HG03575 (cell line): ENCODE results near the gene NFATC2IP.
"Not testable (repeated sequence)": the region's sequence is repeated elsewhere in the genome, so short reads cannot be mapped to it uniquely, and the experiment has no call there.

Source experiments
- ATAC-seq: cut with Tn5 transposase; IDR thresholded peaks from one replicate; pipeline ENCODE4 v1.9.1; 2021; ENCODE audit not compliant: unreplicated experiment, insufficient number of reproducible peaks, low FRiP score; ENCODE audit errors: extremely low read depth

NFATC2IP gene

GRCh38 chr16:28924762-28925385 is 25.9 kb upstream of the NFATC2IP start, which contains the start of gene RABEP2:
RABEP2 (minus strand) TSS chr16:28925238; CDS start chr16:28925163, 75 bp downstream.
- ATAC-seq = no peak

- ATAC-seq = no peak
Measured at GRCh38 chr16:28925386-28926228, 25.1 kb upstream of the NFATC2IP start.

- not testable (repeated sequence) for ATAC-seq
Measured at GRCh38 chr16:28926284-28926683, 24.5 kb upstream of the NFATC2IP start.

GRCh38 chr16:28927815-28928214 is 22.9 kb upstream of the NFATC2IP start:
- no peak for ATAC-seq

- no peak for ATAC-seq
Measured at GRCh38 chr16:28930203-28930602, 20.5 kb upstream of the NFATC2IP start.

GRCh38 chr16:28930652-28931051 is 20.1 kb upstream of the NFATC2IP start:
- ATAC-seq = no peak

- no peak for ATAC-seq
Measured at GRCh38 chr16:28931801-28932225, 18.9 kb upstream of the NFATC2IP start, which contains the start of gene CD19. CD19 (plus strand) TSS chr16:28931971; CDS start chr16:28932001, 30 bp downstream.

GRCh38 chr16:28932339-28933141 is 18.2 kb upstream of the NFATC2IP start:
- ATAC-seq = no peak

- no peak for ATAC-seq
Measured at GRCh38 chr16:28933171-28933570, 17.6 kb upstream of the NFATC2IP start.

GRCh38 chr16:28935346-28935745 is 15.4 kb upstream of the NFATC2IP start:
- ATAC-seq = no peak

GRCh38 chr16:28935924-28936783 is 14.6 kb upstream of the NFATC2IP start:
- ATAC-seq = no peak

- ATAC-seq = no peak
Measured at GRCh38 chr16:28936784-28937155, 14.0 kb upstream of the NFATC2IP start.

GRCh38 chr16:28937222-28937876 is 13.4 kb upstream of the NFATC2IP start:
- ATAC-seq = no peak

- no peak for ATAC-seq
Measured at GRCh38 chr16:28938721-28939120, 12.0 kb upstream of the NFATC2IP start.

- ATAC-seq = not testable (repeated sequence)
Measured at GRCh38 chr16:28939825-28940224, 10.9 kb upstream of the NFATC2IP start.

- ATAC-seq = no peak
Measured at GRCh38 chr16:28943281-28943680, 7.5 kb upstream of the NFATC2IP start.

- no peak for ATAC-seq
Measured at GRCh38 chr16:28946681-28947080, 4.1 kb upstream of the NFATC2IP start.

GRCh38 chr16:28951410-28951943 is 740 bp downstream of the NFATC2IP start:
- ATAC-seq = no peak
